ENCODE measurements around the gene PRRG1.
"Not testable (repeated sequence)": the region's sequence is repeated elsewhere in the genome, so short reads cannot be mapped to it uniquely, and the experiment has no call there.

PRRG1 gene

GRCh38 chrX:37474478-37474877 lies 125.3 kb downstream of the PRRG1 start:
- DNase-seq = no peak

- no peak for DNase-seq
These were observed 127.5 kb downstream of the PRRG1 start for GRCh38 chrX:37476571-37477170.

GRCh38 chrX:37484335-37484734 lies 135.2 kb downstream of the PRRG1 start:
- not testable (repeated sequence) for DNase-seq

- no peak for DNase-seq
These were observed 136.3 kb downstream of the PRRG1 start for GRCh38 chrX:37485429-37485828.

GRCh38 chrX:37487271-37487670 lies 138.1 kb downstream of the PRRG1 start:
- no peak for DNase-seq

GRCh38 chrX:37488323-37488722 lies 139.2 kb downstream of the PRRG1 start:
- DNase-seq = no peak

GRCh38 chrX:37491686-37492085 lies 142.5 kb downstream of the PRRG1 start:
- DNase-seq = no peak

- DNase-seq = not testable (repeated sequence)
These were observed 146.6 kb downstream of the PRRG1 start for GRCh38 chrX:37495760-37496159.

- not testable (repeated sequence) for DNase-seq
These were observed 148.0 kb downstream of the PRRG1 start for GRCh38 chrX:37497126-37497525.

GRCh38 chrX:37498323-37498722 lies 149.2 kb downstream of the PRRG1 start:
- not testable (repeated sequence) for DNase-seq

GRCh38 chrX:37499649-37500048 lies 150.5 kb downstream of the PRRG1 start:
- not testable (repeated sequence) for DNase-seq

GRCh38 chrX:37504991-37505390 lies 155.8 kb downstream of the PRRG1 start:
- DNase-seq = no peak

Measured in CD4-positive, alpha-beta T cell treated with Interferon alpha-2 for 1 hour (primary cell).